Epithelial cell of proximal tubule (primary cell): Measurements from ENCODE around the gene GET4. TPM values are rescaled to one million over a fixed set of nuclear protein-coding genes. Genes with fewer than 3 reads are reported as not detected.

ENCODE experiments used
- DNase-seq: peaks from one replicate; pipeline ENCODE4 v3.0.0-alpha.2; 2011; ENCODE audit warnings: low read depth
- H3K4me3 ChIP-seq: 2 replicates; pipeline ENCODE4 v1.5.1; 2011; ENCODE audit warnings: low read depth, mild to moderate bottlenecking, low read length
- total RNA-seq: library from RNA; depleted of rRNA; stranded (reverse); fragments of >200 nt; gene quantifications from 2 replicates; pipeline ENCODE4 v1.2.3, GENCODE V29; 2015
- TF ChIP-seq, protein P1 (sequence below): conservative IDR thresholded peaks from 2 replicates; pipeline ENCODE4 v1.5.1; 2012; ENCODE audit warnings: low read depth, mild to moderate bottlenecking, low read length

Gene GET4, protein sequence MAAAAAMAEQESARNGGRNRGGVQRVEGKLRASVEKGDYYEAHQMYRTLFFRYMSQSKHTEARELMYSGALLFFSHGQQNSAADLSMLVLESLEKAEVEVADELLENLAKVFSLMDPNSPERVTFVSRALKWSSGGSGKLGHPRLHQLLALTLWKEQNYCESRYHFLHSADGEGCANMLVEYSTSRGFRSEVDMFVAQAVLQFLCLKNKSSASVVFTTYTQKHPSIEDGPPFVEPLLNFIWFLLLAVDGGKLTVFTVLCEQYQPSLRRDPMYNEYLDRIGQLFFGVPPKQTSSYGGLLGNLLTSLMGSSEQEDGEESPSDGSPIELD
- 32.6 and 42.2 TPM in 2 replicates for total RNA-seq

DNA sequence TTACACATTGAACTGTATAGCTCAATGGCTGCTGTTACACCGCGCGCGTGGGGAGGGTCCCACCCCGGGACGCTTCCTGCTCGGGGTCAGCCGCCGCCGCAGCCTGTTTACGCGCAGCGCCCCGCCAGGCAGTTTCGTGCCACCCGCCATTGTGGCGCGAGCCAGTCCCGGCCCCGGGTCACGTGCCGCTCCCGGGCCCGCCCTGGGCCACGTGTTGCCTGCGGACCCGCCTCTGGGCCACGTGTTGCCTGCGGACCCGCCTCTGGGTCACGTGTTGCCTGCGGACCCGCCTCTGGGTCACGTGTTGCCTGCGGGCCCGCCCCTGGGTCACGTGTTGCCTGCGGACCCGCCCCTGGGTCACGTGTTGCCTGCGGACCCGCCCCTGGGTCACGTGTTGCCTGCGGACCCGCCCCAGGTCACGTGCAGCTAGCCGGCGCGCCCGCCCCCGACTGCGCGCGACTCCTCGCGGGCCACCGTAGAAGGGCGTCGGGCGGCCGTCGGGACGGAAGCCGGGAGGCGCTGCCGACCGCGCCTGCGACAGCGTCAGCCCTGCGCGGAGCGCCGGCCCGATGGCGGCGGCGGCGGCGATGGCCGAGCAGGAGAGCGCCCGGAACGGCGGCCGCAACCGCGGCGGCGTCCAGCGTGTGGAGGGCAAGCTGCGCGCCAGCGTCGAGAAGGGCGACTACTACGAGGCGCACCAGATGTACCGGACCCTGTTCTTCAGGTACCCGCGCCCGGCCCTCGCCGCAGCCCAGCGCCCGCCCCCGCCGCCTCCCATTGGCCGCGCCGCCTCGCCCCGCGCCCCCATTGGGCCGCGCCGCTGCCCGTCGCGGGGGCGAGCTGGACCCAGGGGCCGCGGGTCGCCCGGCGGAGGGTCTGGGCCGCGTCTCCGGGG, at the start of gene GET4:
TSS of gene GET4 (plus strand) at position 478 of the 895 bp plus-strand sequence. CDS start at position 570, 92 bp downstream.
- no peak for DNase-seq
- TF ChIP-seq, protein P1, sequence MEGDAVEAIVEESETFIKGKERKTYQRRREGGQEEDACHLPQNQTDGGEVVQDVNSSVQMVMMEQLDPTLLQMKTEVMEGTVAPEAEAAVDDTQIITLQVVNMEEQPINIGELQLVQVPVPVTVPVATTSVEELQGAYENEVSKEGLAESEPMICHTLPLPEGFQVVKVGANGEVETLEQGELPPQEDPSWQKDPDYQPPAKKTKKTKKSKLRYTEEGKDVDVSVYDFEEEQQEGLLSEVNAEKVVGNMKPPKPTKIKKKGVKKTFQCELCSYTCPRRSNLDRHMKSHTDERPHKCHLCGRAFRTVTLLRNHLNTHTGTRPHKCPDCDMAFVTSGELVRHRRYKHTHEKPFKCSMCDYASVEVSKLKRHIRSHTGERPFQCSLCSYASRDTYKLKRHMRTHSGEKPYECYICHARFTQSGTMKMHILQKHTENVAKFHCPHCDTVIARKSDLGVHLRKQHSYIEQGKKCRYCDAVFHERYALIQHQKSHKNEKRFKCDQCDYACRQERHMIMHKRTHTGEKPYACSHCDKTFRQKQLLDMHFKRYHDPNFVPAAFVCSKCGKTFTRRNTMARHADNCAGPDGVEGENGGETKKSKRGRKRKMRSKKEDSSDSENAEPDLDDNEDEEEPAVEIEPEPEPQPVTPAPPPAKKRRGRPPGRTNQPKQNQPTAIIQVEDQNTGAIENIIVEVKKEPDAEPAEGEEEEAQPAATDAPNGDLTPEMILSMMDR, result no peak
- H3K4me3 ChIP-seq, result peak within 1 kb of the TSS; percentile 72

DNA sequence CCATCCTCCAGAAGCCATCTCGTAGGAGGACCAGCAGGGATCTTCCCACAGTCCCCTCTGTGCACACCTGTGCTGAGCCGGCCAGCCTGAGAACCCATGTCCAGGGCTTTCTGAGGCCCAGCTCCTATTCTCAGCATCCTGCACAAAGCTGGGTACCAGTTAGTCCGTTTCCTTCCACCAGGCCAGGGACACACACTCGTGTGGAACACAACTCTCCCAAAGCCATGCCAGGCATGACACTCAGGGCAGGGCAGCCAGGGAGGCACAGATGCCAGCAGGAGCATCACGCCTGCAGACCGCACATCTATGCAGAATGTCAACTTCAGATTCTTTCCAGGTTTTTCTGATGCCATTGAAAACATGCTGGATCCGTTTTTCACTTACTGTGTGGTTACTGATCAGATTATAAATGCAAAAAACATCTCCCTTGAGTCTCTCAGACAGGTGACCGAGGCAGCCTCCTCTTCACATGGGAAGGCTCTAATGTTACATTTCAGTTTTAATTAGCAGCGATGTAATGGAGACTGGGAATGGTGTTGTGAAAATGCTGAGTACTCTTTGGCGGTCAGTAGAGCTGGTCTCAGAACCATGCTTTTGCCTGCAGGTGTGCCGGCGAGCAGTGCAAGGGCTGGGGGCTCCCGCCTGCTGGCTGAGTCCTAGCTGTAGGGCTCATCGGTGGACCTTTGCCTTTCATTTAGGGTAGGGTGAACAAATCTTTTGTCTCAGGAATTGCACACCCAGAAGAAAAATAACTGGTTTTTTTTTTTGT, 47.4 kb upstream of the GET4 start:
- TF ChIP-seq, protein P1, result no peak
- DNase-seq, result no peak
- no peak overlapping the region for H3K4me3 ChIP-seq

DNA sequence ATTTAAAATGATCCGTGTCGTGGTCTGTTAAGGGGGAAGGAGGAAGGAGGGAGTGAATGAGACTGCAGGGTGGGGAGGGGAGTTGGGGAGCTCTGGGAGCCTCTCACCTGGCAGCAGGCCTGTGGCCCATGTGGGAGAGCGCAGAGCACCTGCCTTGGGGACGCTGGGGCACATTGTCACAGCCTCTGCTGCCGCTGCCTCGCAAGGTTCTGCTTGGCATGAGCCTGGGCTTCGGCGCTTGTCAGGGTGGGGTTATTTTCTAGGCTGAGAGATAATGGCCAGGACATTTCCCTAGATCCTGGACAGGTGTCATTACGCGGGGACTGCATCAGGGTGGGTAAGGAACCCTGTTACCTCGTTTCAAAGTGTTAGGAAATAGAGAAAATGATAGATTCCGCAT, 46.3 kb upstream of the GET4 start:
- TF ChIP-seq, protein P1, result no peak
- no peak for DNase-seq
- H3K4me3 ChIP-seq, result no peak overlapping the region

DNA sequence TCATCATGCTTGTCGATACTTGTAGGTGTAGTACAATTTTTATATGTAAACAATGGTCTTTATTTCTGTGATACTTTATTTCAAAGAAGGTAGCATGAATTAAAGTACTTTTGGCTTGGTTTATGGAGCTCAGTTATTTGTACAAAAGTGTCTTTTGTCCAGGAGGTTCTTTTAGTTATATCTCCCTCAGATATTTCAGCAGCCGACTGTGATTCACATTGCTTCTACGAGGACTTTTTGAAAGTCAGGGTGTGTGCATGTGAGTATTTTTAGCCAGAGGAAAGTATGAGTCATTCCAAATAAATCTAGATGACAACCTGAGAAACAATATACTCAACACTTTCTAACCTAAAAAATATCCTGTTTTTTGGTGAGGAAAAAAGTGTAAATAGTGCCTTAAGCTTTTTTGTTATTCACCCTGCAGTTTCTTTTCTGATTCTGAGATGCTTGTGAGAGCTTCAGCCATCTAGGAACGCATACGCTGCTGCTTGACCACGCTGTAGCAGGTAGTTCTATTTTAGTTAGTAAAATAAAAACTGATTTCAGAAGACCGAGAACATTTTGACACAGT, 44.7 kb upstream of the GET4 start:
- H3K4me3 ChIP-seq, result peak overlapping the region; percentile 9
- peak; percentile 82 for DNase-seq
- TF ChIP-seq, protein P1, result no peak

DNA sequence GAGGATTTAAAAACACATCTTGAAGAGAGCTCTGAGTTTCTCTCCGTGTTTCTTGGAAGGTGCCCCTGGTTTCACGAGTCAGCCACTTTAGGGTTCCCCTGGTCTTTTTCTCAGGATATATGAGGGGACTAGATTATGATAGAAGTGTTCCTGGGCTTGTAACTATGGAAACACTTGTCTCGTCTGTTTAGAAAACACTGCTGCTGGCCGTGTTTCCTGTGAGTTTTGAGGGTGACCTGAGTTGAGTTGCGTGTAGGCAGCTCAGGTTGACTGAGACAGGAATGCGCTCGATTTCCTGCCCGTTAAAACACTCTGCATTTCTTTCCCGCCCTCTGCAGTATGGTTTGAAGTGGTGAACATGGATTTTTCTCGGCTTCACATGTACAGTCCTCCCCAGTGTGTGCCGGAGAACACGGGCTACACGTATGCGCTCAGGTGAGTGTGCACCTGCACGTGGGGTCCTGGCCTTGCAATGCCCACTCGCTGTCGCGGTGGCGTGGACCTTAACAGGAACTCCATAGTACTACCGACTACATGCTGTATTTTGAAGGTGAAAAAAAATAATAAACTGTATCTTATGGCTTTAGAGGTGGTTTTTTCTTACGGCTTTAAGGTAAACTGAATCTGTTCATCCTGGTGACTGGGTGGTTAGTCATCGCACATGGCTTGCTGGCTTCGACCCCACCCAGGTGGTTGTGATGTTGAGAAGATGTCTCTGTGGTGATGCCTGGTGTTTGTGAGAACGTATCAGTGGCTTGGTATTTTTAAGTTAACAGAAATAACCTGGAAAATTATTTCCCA, 44.0 kb upstream of the GET4 start, which contains the start of gene SUN1:
TSS of gene SUN1 (plus strand) at position 310 of the 801 bp plus-strand sequence. CDS start at position 359, 49 bp downstream.
- H3K4me3 ChIP-seq, result peak within 1 kb of the TSS; percentile 9
- TF ChIP-seq, protein P1, result no peak
- peak; percentile 76 for DNase-seq

DNA sequence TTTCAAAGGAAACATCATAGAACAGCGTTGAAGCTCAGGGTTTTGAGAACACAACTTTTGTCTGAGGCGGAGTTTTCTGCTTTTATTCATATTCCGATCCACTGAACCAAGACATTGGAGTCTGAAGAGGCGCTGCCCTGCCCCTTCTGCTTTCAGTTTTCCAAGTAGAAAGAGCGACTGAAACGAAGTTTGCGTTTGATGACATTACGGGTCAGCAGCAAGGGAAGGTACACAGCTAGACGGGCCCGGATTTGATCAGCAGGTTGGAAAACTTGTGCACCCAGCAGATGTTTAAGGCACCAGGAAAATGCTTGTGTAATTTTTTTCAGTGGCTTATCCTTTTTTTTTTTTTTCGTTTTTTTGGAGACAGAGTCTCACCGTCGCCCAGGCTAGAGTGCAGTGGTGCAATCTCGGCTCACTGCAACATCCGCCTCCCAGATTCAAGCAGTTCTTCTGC, 43.4 kb upstream of the GET4 start:
- TF ChIP-seq, protein P1, result no peak
- no peak for DNase-seq
- no peak overlapping the region for H3K4me3 ChIP-seq
